ENCODE data around the gene RGS12. TPM values are rescaled to one million over a fixed set of nuclear protein-coding genes. Genes with fewer than 3 reads are reported as not detected.

The RGS12 gene
- total and polyA plus RNA-seq, 2 experiments from 2014 or later = 8.0 to 19.0 TPM

GRCh38 chr4:3283483-3283882 is 9.3 kb upstream of the RGS12 start:
- peaks cover 6% of the 10 kb centered on the region for H3K27me3 Mint-ChIP-seq (ENCODE audit: insufficient read depth, low read depth, poor library complexity)
- H3K27ac Mint-ChIP-seq = no peak overlapping the region
- H3K9me3 Mint-ChIP-seq = peaks cover 16% of the 10 kb centered on the region; the same call in 2 of the 3 replicates
- H3K4me3 Mint-ChIP-seq = no peak overlapping the region
- no peak overlapping the region for H2AFZ ChIP-seq
- H3K4me3 ChIP-seq = no peak overlapping the region
- H3K4me1 Mint-ChIP-seq = no peaks in the 10 kb centered on the region; the same call in 2 of the 3 replicates
- H3K36me3 ChIP-seq (ENCODE audit: insufficient read depth) = no peaks in the 10 kb centered on the region
- no peak for TF ChIP-seq STAT1 (IDR thresholded peaks at IDR 0.05; ENCODE audit: unreplicated experiment)
- no peaks in the 10 kb centered on the region for H3K79me2 ChIP-seq (replicated peaks; ENCODE audit: insufficient read depth)
- no peak overlapping the region for H3K27ac ChIP-seq (ENCODE audit: low read depth)
- no peak overlapping the region for H3K4me2 ChIP-seq
- no peaks in the 10 kb centered on the region for H4K20me1 ChIP-seq (replicated peaks; ENCODE audit: insufficient read depth)
- peaks cover 2% of the 10 kb centered on the region; the same call in 2 of the 3 replicates for H3K36me3 Mint-ChIP-seq (ENCODE audit: low read depth)
- no peaks in the 10 kb centered on the region for H3K27me3 ChIP-seq (ENCODE audit: insufficient read depth)
- H3K4me1 ChIP-seq (ENCODE audit: insufficient read depth) = no peaks in the 10 kb centered on the region
- no peaks in the 10 kb centered on the region; the same call in 1 of the 2 replicates for H3F3A ChIP-seq (replicated peaks; ENCODE audit: low read depth)
- no peaks in the 10 kb centered on the region for H3K9me2 ChIP-seq (ENCODE audit: insufficient read depth)
- DNase-seq (ENCODE audit: low spot score) (no peak), ATAC-seq (no peak)

GRCh38 chr4:3283916-3284315 is 8.9 kb upstream of the RGS12 start:
- ATAC-seq (no peak; the same call in 2 of the 3 replicates), DNase-seq (ENCODE audit: low spot score) (no peak)
- H2AFZ ChIP-seq = no peak overlapping the region
- H3K4me3 Mint-ChIP-seq = no peak overlapping the region
- H3K9me3 Mint-ChIP-seq = peaks cover 16% of the 10 kb centered on the region; the same call in 2 of the 3 replicates
- peaks cover 6% of the 10 kb centered on the region for H3K27me3 Mint-ChIP-seq (ENCODE audit: insufficient read depth, low read depth, poor library complexity)
- no peaks in the 10 kb centered on the region for H3K79me2 ChIP-seq (replicated peaks; ENCODE audit: insufficient read depth)
- no peaks in the 10 kb centered on the region for H3K27me3 ChIP-seq (ENCODE audit: insufficient read depth)
- H3F3A ChIP-seq (replicated peaks; ENCODE audit: low read depth) = no peaks in the 10 kb centered on the region; the same call in 1 of the 2 replicates
- H3K27ac Mint-ChIP-seq = no peak overlapping the region
- no peaks in the 10 kb centered on the region for H3K36me3 ChIP-seq (ENCODE audit: insufficient read depth)
- no peaks in the 10 kb centered on the region for H3K9me2 ChIP-seq (ENCODE audit: insufficient read depth)
- H3K4me1 Mint-ChIP-seq = no peaks in the 10 kb centered on the region; the same call in 2 of the 3 replicates
- no peaks in the 10 kb centered on the region for H4K20me1 ChIP-seq (replicated peaks; ENCODE audit: insufficient read depth)
- peaks cover 2% of the 10 kb centered on the region; the same call in 2 of the 3 replicates for H3K36me3 Mint-ChIP-seq (ENCODE audit: low read depth)
- H3K4me3 ChIP-seq = no peak overlapping the region
- H3K4me2 ChIP-seq = no peak overlapping the region
- no peak overlapping the region for H3K27ac ChIP-seq (ENCODE audit: low read depth)
- H3K4me1 ChIP-seq (ENCODE audit: insufficient read depth) = no peaks in the 10 kb centered on the region
- TF ChIP-seq EZH2 (IDR thresholded peaks at IDR 0.05; ENCODE audit: low read depth, unreplicated experiment) = no peak
- no peak for TF ChIP-seq JUNB (IDR thresholded peaks at IDR 0.05; ENCODE audit: unreplicated experiment)
- no peak for TF ChIP-seq STAT1 (IDR thresholded peaks at IDR 0.05; ENCODE audit: unreplicated experiment)
- TF ChIP-seq ETS1 (IDR thresholded peaks at IDR 0.05) = no peak
- TF ChIP-seq NANOG (IDR thresholded peaks at IDR 0.05; ENCODE audit: borderline replicate concordance) = no peak
- TF ChIP-seq ZNF114 (CRISPR knock-in tag; IDR thresholded peaks at IDR 0.05) = no peak
- no peak for TF ChIP-seq ZNF462 (CRISPR knock-in tag; IDR thresholded peaks at IDR 0.05)
- TF ChIP-seq POLR2AphosphoS5 (IDR thresholded peaks at IDR 0.05; ENCODE audit: low read depth) = no peak
- no peak for TF ChIP-seq CTCF (conservative IDR thresholded peaks at IDR 0.05; ENCODE audit: low read depth in 2 of 2)
- no peak for TF ChIP-seq EZH2phosphoT487 (IDR thresholded peaks at IDR 0.05; ENCODE audit: unreplicated experiment)

All from GM23338 (cell line).